HG03565 (cell line): ENCODE measurements around the gene SPATA16.
"Not testable (repeated sequence)": the region's sequence is repeated elsewhere in the genome, so short reads cannot be mapped to it uniquely, and the experiment has no call there.

ENCODE experiments used
- ATAC-seq: cut with Tn5 transposase; IDR thresholded peaks from one replicate; pipeline ENCODE4 v1.9.1; 2021; ENCODE audit warnings: mild to moderate bottlenecking, moderate library complexity; ENCODE audit not compliant: unreplicated experiment

Gene SPATA16

GRCh38 chr3:173140986-173141385, at the start of gene SPATA16:
Gene SPATA16 (minus strand): TSS chr3:173141235. CDS start chr3:173117731, 23,504 bp downstream.
- ATAC-seq, result no peak

GRCh38 chr3:173183022-173183421, 42.0 kb upstream of the SPATA16 start:
- ATAC-seq, result not testable (repeated sequence)

- ATAC-seq, result no peak
Observed at GRCh38 chr3:173173652-173174051, 32.6 kb upstream of the SPATA16 start.

GRCh38 chr3:173159139-173159538, 18.1 kb upstream of the SPATA16 start:
- ATAC-seq, result not testable (repeated sequence)

- not testable (repeated sequence) for ATAC-seq
Observed at GRCh38 chr3:173156533-173156932, 15.5 kb upstream of the SPATA16 start.

GRCh38 chr3:173153631-173154030, 12.6 kb upstream of the SPATA16 start:
- ATAC-seq, result no peak

GRCh38 chr3:173139420-173139819, 1.6 kb downstream of the SPATA16 start:
- ATAC-seq, result no peak

GRCh38 chr3:173138026-173138425, 3.0 kb downstream of the SPATA16 start:
- no peak for ATAC-seq

GRCh38 chr3:173135059-173135458, 6.0 kb downstream of the SPATA16 start:
- no peak for ATAC-seq

GRCh38 chr3:173128633-173129032, 12.4 kb downstream of the SPATA16 start:
- no peak for ATAC-seq

GRCh38 chr3:173111321-173111720, 29.7 kb downstream of the SPATA16 start:
- no peak for ATAC-seq

GRCh38 chr3:173109143-173109542, 31.9 kb downstream of the SPATA16 start:
- no peak for ATAC-seq

- no peak for ATAC-seq
Observed at GRCh38 chr3:173103469-173103868, 37.6 kb downstream of the SPATA16 start.

GRCh38 chr3:173098959-173099358, 42.1 kb downstream of the SPATA16 start:
- no peak for ATAC-seq

GRCh38 chr3:173096994-173097785, 43.8 kb downstream of the SPATA16 start:
- no peak for ATAC-seq

GRCh38 chr3:173096140-173096539, 44.9 kb downstream of the SPATA16 start:
- peak; percentile 44 for ATAC-seq

GRCh38 chr3:173092038-173092437, 49.0 kb downstream of the SPATA16 start:
- ATAC-seq, result no peak

- no peak for ATAC-seq
Observed at GRCh38 chr3:173090492-173090891, 50.5 kb downstream of the SPATA16 start.

GRCh38 chr3:173089283-173089682, 51.8 kb downstream of the SPATA16 start:
- no peak for ATAC-seq

GRCh38 chr3:173078525-173078924, 62.5 kb downstream of the SPATA16 start:
- no peak for ATAC-seq

GRCh38 chr3:173066044-173067004, 74.7 kb downstream of the SPATA16 start:
- ATAC-seq, result no peak

GRCh38 chr3:173065543-173065981, 75.5 kb downstream of the SPATA16 start:
- no peak for ATAC-seq
